DND-41 (cell line): ENCODE results near the gene FGR.

Experiments
- CTCF ChIP-seq: IDR thresholded peaks from 2 replicates; pipeline ENCODE4 v1.5.1; 2012; ENCODE audit warnings: borderline replicate concordance, low read length, moderate library complexity, mild to moderate bottlenecking; ENCODE audit not compliant: poor library complexity, severe bottlenecking; ENCODE audit errors: extremely low read depth
- EZH2 ChIP-seq: IDR thresholded peaks from 3 replicates; pipeline ENCODE4 v1.6.1; 2012; ENCODE audit warnings: borderline replicate concordance, low read depth, mild to moderate bottlenecking, moderate library complexity, low read length, inconsistent platforms; ENCODE audit not compliant: severe bottlenecking

- TF ChIP-seq CTCF (no peak), EZH2 (no peak)
These were observed 42.6 kb downstream of the FGR start for GRCh38 chr1:27592232-27592930.
